K562 (cell line): ENCODE results near the gene ATP2A3. TPM values are rescaled to one million over a fixed set of nuclear protein-coding genes. Genes with fewer than 3 reads are reported as not detected.

ENCODE experiments used
- CCAR2 ChIP-seq: fragments of 200-400 bp; formaldehyde crosslinking; IDR thresholded peaks from 2 replicates; pipeline ENCODE4 v1.6.1; 2017; ENCODE audit warnings: mild to moderate bottlenecking, low read depth, low read length
- GTF2B ChIP-seq: IDR thresholded peaks from 2 replicates; pipeline ENCODE4 v1.6.1; 2011; ENCODE audit not compliant: insufficient read length; ENCODE audit errors: extremely low read depth
- NCOA2 ChIP-seq, 2 experiments: fragments of 450-650 bp; IDR thresholded peaks; 2 replicates each; pipeline ENCODE4 v1.6.1; 2018; ENCODE audit warnings: mild to moderate bottlenecking in 2 of 2, moderate library complexity in 1 of 2; ENCODE audit not compliant: partially characterized antibody in 2 of 2
- POLR3G ChIP-seq: IDR thresholded peaks from 2 replicates; pipeline ENCODE4 v1.6.1; 2011; ENCODE audit not compliant: insufficient read length, insufficient replicate concordance; ENCODE audit errors: extremely low read depth
- RCOR1 ChIP-seq, 2 experiments: IDR thresholded peaks; 2 replicates each; pipeline ENCODE4 v1.6.1; 2012; ENCODE audit warnings: low read depth in 2 of 2, low read length in 2 of 2, borderline replicate concordance in 1 of 2, improper control_type of control experiment in 1 of 2
- RNF219 ChIP-seq: fragments of 250-450 bp; sonication (Bioruptor Pico); IDR thresholded peaks from 2 replicates; pipeline ENCODE4 v1.5.0; 2022; ENCODE audit warnings: mild to moderate bottlenecking
- SNAPC5 ChIP-seq: fragments of 250-450 bp; sonication (Bioruptor Pico); IDR thresholded peaks from 2 replicates; pipeline ENCODE4 v1.8.0; 2021; ENCODE audit warnings: moderate library complexity, mild to moderate bottlenecking, inconsistent platforms
- ZBTB8A ChIP-seq: fragments of 450-650 bp; IDR thresholded peaks from 2 replicates; pipeline ENCODE4 v1.6.1; 2018; ENCODE audit warnings: mild to moderate bottlenecking, moderate library complexity; ENCODE audit not compliant: partially characterized antibody
- ZNF507 ChIP-seq: conservative IDR thresholded peaks from 2 replicates; pipeline ENCODE4 v1.6.1; 2017; ENCODE audit warnings: missing genetic modification characterization, missing compliant biosample characterization
- polyA plus RNA-seq, 8 experiments: library from polyadenylated mRNA; depleted of rRNA in 4 of 8; stranded (reverse) in 5 of 8; unstranded in 3 of 8; fragments of >200 nt; fragmentation: Nextera tagmentation in 2 of 8; fragmentation: Illumina TruSeq in 1 of 8; extraction: Ambion mirVana in 2 of 8; extraction: Trizol in 1 of 8; gene quantifications; 2 replicates each; pipeline versions ENCODE4 v1.2.1 to v1.2.3, GENCODE V29; 2011 to 2014; ENCODE audit warnings: inconsistent platforms in 1 of 8, missing spikeins in 1 of 8
- total RNA-seq, 7 experiments: library from RNA; depleted of rRNA in 6 of 7; stranded (reverse); fragments of >200 nt in 6 of 7; fragmentation: Illumina TruSeq in 2 of 7; extraction: Trizol in 2 of 7; gene quantifications; 2 replicates each; pipeline versions ENCODE4 v1.2.1 to v1.2.3, GENCODE V29; 2011 to 2021; ENCODE audit warnings: low replicate concordance in 1 of 7
- TF ChIP-seq, protein P1 (sequence below), 2 experiments: fragments of 450-650 bp in 1 of 2; IDR thresholded peaks; 2 replicates each; pipeline ENCODE4 v1.6.1; 2011 to 2017; ENCODE audit warnings: low read depth in 2 of 2, antibody characterized with exemption in 1 of 2, borderline replicate concordance in 1 of 2, low read length in 1 of 2, mild to moderate bottlenecking in 1 of 2, mixed read lengths in 1 of 2; ENCODE audit not compliant: control insufficient read depth in 1 of 2
- TF ChIP-seq, protein P2 (sequence below): sonication (generic); formaldehyde crosslinking; IDR thresholded peaks from 2 replicates; pipeline ENCODE4 v1.8.0; 2023; ENCODE audit warnings: mild to moderate bottlenecking, missing genetic modification reagents
- TF ChIP-seq, protein P3 (sequence below): sonication (generic); formaldehyde crosslinking; IDR thresholded peaks from 2 replicates; pipeline ENCODE4 v1.8.1; 2023; ENCODE audit warnings: mild to moderate bottlenecking, missing genetic modification reagents, moderate library complexity

Gene ATP2A3
- total and polyA plus RNA-seq, 9 of the 15 experiments (the other 6 are each of a cell fraction or from before 2014, with no cell fraction given), result 0.65 to 103 (median 31.3) TPM

GRCh38 chr17:3888343-3889171, 75.7 kb downstream of the ATP2A3 start (continued):
- TF ChIP-seq POLR3G (no peak), RCOR1 (IDR thresholded peaks at IDR 0.05; ENCODE audit: borderline replicate concordance in 1 of 2, low read depth in 2 of 2, low read length in 2 of 2) (0 out of 4 replicates have a peak, but pooled peaks of 1 of the 2 experiments have one; percentile 40), ZBTB8A (no peak), GTF2B (no peak), CCAR2 (no peak), ZNF507 (tag) (no peak), RNF219 (CRISPR knock-in tag) (no peak), NCOA2 (IDR thresholded peaks at IDR 0.05; ENCODE audit: partially characterized antibody in 2 of 2) (no peak), SNAPC5 (CRISPR knock-in tag) (no peak)
- TF ChIP-seq, protein P1, sequence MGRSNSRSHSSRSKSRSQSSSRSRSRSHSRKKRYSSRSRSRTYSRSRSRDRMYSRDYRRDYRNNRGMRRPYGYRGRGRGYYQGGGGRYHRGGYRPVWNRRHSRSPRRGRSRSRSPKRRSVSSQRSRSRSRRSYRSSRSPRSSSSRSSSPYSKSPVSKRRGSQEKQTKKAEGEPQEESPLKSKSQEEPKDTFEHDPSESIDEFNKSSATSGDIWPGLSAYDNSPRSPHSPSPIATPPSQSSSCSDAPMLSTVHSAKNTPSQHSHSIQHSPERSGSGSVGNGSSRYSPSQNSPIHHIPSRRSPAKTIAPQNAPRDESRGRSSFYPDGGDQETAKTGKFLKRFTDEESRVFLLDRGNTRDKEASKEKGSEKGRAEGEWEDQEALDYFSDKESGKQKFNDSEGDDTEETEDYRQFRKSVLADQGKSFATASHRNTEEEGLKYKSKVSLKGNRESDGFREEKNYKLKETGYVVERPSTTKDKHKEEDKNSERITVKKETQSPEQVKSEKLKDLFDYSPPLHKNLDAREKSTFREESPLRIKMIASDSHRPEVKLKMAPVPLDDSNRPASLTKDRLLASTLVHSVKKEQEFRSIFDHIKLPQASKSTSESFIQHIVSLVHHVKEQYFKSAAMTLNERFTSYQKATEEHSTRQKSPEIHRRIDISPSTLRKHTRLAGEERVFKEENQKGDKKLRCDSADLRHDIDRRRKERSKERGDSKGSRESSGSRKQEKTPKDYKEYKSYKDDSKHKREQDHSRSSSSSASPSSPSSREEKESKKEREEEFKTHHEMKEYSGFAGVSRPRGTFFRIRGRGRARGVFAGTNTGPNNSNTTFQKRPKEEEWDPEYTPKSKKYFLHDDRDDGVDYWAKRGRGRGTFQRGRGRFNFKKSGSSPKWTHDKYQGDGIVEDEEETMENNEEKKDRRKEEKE (IDR thresholded peaks at IDR 0.05; ENCODE audit: borderline replicate concordance in 1 of 2, control insufficient read depth in 1 of 2, low read depth in 2 of 2, low read length in 1 of 2), result no peak
- TF ChIP-seq, protein P2, sequence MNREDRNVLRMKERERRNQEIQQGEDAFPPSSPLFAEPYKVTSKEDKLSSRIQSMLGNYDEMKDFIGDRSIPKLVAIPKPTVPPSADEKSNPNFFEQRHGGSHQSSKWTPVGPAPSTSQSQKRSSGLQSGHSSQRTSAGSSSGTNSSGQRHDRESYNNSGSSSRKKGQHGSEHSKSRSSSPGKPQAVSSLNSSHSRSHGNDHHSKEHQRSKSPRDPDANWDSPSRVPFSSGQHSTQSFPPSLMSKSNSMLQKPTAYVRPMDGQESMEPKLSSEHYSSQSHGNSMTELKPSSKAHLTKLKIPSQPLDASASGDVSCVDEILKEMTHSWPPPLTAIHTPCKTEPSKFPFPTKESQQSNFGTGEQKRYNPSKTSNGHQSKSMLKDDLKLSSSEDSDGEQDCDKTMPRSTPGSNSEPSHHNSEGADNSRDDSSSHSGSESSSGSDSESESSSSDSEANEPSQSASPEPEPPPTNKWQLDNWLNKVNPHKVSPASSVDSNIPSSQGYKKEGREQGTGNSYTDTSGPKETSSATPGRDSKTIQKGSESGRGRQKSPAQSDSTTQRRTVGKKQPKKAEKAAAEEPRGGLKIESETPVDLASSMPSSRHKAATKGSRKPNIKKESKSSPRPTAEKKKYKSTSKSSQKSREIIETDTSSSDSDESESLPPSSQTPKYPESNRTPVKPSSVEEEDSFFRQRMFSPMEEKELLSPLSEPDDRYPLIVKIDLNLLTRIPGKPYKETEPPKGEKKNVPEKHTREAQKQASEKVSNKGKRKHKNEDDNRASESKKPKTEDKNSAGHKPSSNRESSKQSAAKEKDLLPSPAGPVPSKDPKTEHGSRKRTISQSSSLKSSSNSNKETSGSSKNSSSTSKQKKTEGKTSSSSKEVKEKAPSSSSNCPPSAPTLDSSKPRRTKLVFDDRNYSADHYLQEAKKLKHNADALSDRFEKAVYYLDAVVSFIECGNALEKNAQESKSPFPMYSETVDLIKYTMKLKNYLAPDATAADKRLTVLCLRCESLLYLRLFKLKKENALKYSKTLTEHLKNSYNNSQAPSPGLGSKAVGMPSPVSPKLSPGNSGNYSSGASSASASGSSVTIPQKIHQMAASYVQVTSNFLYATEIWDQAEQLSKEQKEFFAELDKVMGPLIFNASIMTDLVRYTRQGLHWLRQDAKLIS, result no peak
- TF ChIP-seq, protein P3, sequence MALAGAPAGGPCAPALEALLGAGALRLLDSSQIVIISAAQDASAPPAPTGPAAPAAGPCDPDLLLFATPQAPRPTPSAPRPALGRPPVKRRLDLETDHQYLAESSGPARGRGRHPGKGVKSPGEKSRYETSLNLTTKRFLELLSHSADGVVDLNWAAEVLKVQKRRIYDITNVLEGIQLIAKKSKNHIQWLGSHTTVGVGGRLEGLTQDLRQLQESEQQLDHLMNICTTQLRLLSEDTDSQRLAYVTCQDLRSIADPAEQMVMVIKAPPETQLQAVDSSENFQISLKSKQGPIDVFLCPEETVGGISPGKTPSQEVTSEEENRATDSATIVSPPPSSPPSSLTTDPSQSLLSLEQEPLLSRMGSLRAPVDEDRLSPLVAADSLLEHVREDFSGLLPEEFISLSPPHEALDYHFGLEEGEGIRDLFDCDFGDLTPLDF (CRISPR knock-in tag), result peak; percentile 32; the same call in 1 of the 2 replicates
